ENCODE data around the gene BNC2.

Gene BNC2

GRCh38 chr9:16616686-16617085 lies 253.8 kb downstream of the BNC2 start:
- no peak for DNase-seq (ENCODE audit: low read depth in 1 of 2, low spot score in 1 of 2)
- Histone ChIP-seq H3K27me3 (ENCODE audit: insufficient read depth, poor library complexity, severe bottlenecking) (no peaks in the 10 kb centered on the region), H3K4me3 (replicated peaks; ENCODE audit: insufficient read depth, low read length) (no peak overlapping the region), H3K27ac (replicated peaks) (no peak overlapping the region)
- TF ChIP-seq REST (IDR thresholded peaks at IDR 0.05; ENCODE audit: insufficient replicate concordance, low read depth) (no peak), GABPA (IDR thresholded peaks at IDR 0.05; ENCODE audit: low read depth) (no peak), SPI1 (IDR thresholded peaks at IDR 0.05; ENCODE audit: borderline replicate concordance, low read depth) (no peak), CTCF (IDR thresholded peaks at IDR 0.05; ENCODE audit: insufficient read depth, low read length) (no peak), POLR2AphosphoS5 (IDR thresholded peaks at IDR 0.05; ENCODE audit: low read depth) (no peak)

- H3K27me3 ChIP-seq (ENCODE audit: insufficient read depth, poor library complexity, severe bottlenecking): no peaks in the 10 kb centered on the region
- no peak for DNase-seq (ENCODE audit: low read depth in 1 of 2, low spot score in 1 of 2)
- TF ChIP-seq REST (IDR thresholded peaks at IDR 0.05; ENCODE audit: insufficient replicate concordance, low read depth) (no peak), POLR2AphosphoS5 (IDR thresholded peaks at IDR 0.05; ENCODE audit: low read depth) (no peak), SPI1 (IDR thresholded peaks at IDR 0.05; ENCODE audit: borderline replicate concordance, low read depth) (no peak), CTCF (IDR thresholded peaks at IDR 0.05; ENCODE audit: insufficient read depth, low read length) (no peak), GABPA (IDR thresholded peaks at IDR 0.05; ENCODE audit: low read depth) (no peak)
- no peak overlapping the region for H3K4me3 ChIP-seq (replicated peaks; ENCODE audit: insufficient read depth, low read length)
- H3K27ac ChIP-seq (replicated peaks): no peak overlapping the region
Observed at GRCh38 chr9:16615451-16615850, 255.0 kb downstream of the BNC2 start.

- TF ChIP-seq POLR2AphosphoS5 (IDR thresholded peaks at IDR 0.05; ENCODE audit: low read depth) (no peak), GABPA (IDR thresholded peaks at IDR 0.05; ENCODE audit: low read depth) (no peak), CTCF (IDR thresholded peaks at IDR 0.05; ENCODE audit: insufficient read depth, low read length) (no peak), REST (IDR thresholded peaks at IDR 0.05; ENCODE audit: insufficient replicate concordance, low read depth) (no peak), SPI1 (IDR thresholded peaks at IDR 0.05; ENCODE audit: borderline replicate concordance, low read depth) (no peak)
- no peaks in the 10 kb centered on the region for H3K27me3 ChIP-seq (ENCODE audit: insufficient read depth, poor library complexity, severe bottlenecking)
- H3K27ac ChIP-seq (replicated peaks): no peak overlapping the region
- no peak for DNase-seq (ENCODE audit: low read depth in 1 of 2, low spot score in 1 of 2)
- no peak overlapping the region for H3K4me3 ChIP-seq (replicated peaks; ENCODE audit: insufficient read depth, low read length)
Observed at GRCh38 chr9:16613605-16614004, 256.9 kb downstream of the BNC2 start.
